Measurements from ENCODE around the gene LYZL6. TPM values are rescaled to one million over a fixed set of nuclear protein-coding genes. Genes with fewer than 3 reads are reported as not detected.

LYZL6 gene
- total RNA-seq, 1 experiment from 2014 or later, result not detected

GRCh38 chr17:35890774-35891155 lies 52.7 kb downstream of the LYZL6 start:
- in situ Hi-C loops (cut with HindIII; ENCODE audit: low sequenced_read_pairs), result no loop called here
- DNase-seq (ENCODE audit: low spot score), result no peak

- in situ Hi-C loops (cut with HindIII; ENCODE audit: low sequenced_read_pairs), result no loop called here
- peak; percentile 8 for DNase-seq (ENCODE audit: low spot score)
Observed at GRCh38 chr17:35889818-35890773, 53.4 kb downstream of the LYZL6 start.

- in situ Hi-C loops (cut with HindIII; ENCODE audit: low sequenced_read_pairs), result no loop called here
- DNase-seq (ENCODE audit: low spot score), result no peak
Observed at GRCh38 chr17:35889241-35889640, 54.3 kb downstream of the LYZL6 start.

Other genes starting within 250 kb of the LYZL6 start
- gene RASL10B, start 212.1 kb downstream of the LYZL6 start, total RNA-seq (2014; rRNA removed; shearing (Covaris generic)), result 18.4 and 19.5 TPM in 2 replicates
- gene GAS2L2, start 190.5 kb downstream of the LYZL6 start, total RNA-seq (2014; rRNA removed; shearing (Covaris generic)), result not detected in 2 replicates
- not detected in 2 replicates for gene C17orf50, start 182.8 kb downstream of the LYZL6 start, total RNA-seq (2014; rRNA removed; shearing (Covaris generic))
- gene MMP28, start 148.1 kb downstream of the LYZL6 start, total RNA-seq (2014; rRNA removed; shearing (Covaris generic)), result not detected in 2 replicates
- gene TAF15, start 134.2 kb downstream of the LYZL6 start, total RNA-seq (2014; rRNA removed; shearing (Covaris generic)), result 18.2 and 23.9 TPM in 2 replicates
- not detected in 2 replicates for gene HEATR9, start 74.8 kb downstream of the LYZL6 start, total RNA-seq (2014; rRNA removed; shearing (Covaris generic))
- not detected in 2 replicates for gene CCL5, start 63.4 kb downstream of the LYZL6 start, total RNA-seq (2014; rRNA removed; shearing (Covaris generic))
- 2.2 and 4.7 TPM in 2 replicates for gene RDM1, start 12.9 kb downstream of the LYZL6 start, total RNA-seq (2014; rRNA removed; shearing (Covaris generic))
- not detected in 2 replicates for gene CCL16, start 37.8 kb upstream of the LYZL6 start, total RNA-seq (2014; rRNA removed; shearing (Covaris generic))
- gene CCL14, start 43.0 kb upstream of the LYZL6 start, total RNA-seq (2014; rRNA removed; shearing (Covaris generic)), result not detected in 2 replicates
- gene CCL15, start 57.8 kb upstream of the LYZL6 start, total RNA-seq (2014; rRNA removed; shearing (Covaris generic)), result not detected in 2 replicates
- not detected in 2 replicates for gene CCL23, start 74.3 kb upstream of the LYZL6 start, total RNA-seq (2014; rRNA removed; shearing (Covaris generic))
- not detected in 2 replicates for gene CCL18, start 120.6 kb upstream of the LYZL6 start, total RNA-seq (2014; rRNA removed; shearing (Covaris generic))
- gene CCL3, start 146.4 kb upstream of the LYZL6 start, total RNA-seq (2014; rRNA removed; shearing (Covaris generic)), result not detected in 2 replicates
- not detected in 2 replicates for gene CCL4, start 160.1 kb upstream of the LYZL6 start, total RNA-seq (2014; rRNA removed; shearing (Covaris generic))
- not detected in 2 replicates for gene TBC1D3B, start 232.9 kb upstream of the LYZL6 start, total RNA-seq (2014; rRNA removed; shearing (Covaris generic))